Islet of Langerhans (tissue), 1 donor: ENCODE measurements around the gene SYMPK.

ENCODE experiments used
- FAIRE-seq: peaks from one replicate; lab custom pipeline; 2011; peaks lifted over from hg19 to GRCh38; lab: Jason Lieb, UNC

The SYMPK gene

DNA sequence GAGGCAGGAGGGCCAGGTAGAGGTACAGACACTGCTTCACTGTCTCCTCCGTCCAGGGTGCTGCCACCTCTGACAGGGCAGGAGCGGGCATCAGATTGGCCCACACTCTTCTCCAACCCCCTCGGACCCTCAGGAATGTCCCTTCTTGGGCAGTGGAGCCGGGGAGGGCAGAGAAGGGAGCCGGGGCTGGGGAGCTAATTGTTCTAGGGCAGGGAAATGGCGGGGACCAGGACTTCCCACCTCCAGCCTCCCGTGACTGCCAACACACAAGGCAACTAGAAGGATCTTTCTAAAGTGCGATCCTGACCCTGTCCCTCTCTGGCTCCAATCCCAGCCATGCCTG is 37.7 kb downstream of the SYMPK start:
- no peak for FAIRE-seq

DNA sequence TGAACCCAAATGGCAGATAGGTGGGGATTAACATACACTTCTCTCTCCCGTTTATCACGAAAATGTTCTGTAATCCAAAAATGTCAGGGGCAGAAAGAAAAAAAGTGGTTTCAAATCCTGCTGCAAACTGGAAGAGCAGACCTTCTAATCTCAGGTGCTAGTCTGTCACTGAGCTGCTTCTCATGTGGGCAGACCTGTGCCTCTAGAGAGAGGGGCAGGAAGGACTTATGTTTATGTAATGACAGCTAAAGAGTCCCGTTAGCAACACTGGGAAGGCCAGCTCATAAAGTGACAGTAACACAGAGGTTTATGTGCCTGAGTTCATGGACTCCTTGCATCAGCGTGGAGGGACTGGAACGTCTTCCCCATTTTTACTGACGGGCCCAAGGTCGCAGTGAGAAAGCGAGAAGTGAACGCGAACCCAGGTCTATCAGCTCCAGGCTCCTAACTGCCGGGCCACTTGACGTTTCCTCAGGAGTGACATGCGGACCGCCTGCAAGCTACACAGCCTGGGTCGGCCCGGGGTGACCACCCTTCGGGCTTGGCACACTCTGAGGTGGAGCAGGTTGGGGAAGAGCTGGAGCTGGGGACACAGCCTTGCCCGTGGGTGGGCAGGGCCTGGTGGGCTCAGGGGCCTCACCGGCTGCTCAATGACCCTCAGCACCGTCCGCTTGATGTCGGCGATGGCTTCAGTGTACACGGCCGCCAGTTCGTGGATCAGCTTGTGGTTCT is 38.2 kb downstream of the SYMPK start:
- FAIRE-seq, result no peak

DNA sequence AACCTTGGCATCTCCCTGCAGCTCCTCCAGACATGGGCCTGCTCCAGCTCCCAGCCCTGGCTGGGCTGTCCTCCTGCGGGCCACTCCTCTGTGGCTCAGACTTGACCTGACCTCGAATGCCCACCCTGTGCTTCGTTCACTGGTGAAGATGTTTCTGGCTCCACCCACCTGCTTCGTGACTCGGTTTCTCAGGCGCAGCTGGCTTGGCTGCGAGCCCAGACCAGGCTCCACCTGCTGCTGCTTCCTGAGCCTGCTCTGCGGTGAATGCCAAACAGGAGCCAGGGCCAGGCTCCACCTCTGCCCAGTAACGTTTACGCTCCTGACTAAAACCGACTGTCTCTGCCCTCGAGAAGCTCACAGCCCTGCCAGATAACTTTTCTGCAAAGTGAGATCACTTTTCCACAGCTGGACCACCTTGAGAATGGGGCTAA is 38.9 kb downstream of the SYMPK start:
- FAIRE-seq, result no peak

DNA sequence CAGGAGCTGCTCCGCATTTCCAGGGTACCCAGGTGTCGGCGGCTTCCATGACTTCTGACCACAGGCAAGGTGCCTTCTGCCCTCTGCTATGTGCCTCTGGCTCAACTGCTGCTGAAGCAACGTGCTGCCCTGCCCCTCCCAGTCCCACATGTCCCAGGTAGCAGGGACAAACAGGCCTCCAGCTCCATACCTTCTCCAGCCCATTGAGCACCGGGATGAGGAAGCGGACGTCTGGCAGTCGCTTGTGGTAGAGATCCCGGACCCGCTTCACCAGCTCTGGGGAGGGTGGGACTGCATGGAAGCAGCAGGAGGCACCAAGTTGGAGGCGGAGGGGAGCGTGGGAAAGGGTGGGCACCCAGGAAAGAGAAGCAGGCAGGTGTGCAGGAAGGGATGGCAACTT is 39.8 kb downstream of the SYMPK start:
- FAIRE-seq, result no peak

DNA sequence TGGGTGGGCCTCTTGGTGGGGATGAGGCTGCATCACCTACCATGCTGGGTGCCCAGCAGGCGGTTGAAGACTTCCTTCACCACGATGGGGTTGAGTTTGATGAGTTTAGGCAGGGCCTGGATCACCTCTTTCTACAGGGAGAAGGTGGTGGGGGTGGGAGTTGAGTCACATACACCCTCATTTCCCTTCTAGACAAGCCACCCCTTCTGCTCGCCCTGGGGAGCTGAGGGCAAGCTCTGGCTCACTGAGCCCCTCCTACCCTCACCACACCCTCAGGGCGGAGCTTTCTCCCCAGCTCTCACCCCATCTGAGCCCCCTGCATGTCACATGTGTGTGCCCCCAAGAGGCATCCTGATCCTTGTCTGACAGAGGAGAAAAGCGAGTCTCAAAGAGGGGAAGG is 40.2 kb downstream of the SYMPK start:
- no peak for FAIRE-seq

DNA sequence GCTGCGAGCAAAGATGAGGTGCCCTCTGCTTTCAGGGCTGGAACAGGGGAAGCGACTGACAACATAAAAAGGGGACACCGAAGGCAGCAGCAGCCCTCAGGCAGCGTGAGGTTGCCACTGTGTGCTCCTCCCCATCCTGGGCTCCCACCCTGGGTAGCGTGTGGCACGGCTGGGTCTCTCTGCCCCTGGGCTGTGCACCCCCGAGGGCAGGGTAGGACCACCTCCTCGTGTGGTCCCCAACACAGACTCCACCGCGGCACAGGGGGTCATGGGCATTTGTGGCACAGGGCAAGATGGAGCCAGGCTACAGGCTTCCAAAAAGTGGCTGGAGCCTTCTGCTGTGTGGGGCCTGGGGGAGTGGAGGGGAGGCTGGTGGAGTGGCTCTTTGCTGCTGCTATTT is 41.4 kb downstream of the SYMPK start:
- no peak for FAIRE-seq

DNA sequence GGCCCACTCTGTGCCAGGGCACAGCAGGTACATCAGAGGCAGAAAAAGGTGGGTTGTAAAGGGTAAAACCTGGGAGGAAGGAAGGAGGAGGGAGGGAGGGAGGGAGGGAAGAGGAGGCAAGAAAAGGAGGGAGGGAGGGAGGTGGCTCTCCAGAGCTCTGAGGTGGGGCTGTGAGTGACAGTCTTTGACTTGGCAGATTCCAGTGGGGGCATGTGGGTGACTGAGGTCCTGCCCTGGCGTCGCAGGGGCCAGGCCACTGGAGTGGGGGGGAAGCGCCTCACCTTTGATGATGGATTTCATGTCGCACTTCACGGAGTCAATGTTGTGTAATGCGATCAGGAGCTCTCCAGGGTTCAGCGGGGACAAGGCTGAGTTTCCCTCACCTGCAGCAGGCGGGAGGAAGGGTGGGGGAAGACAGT is 41.8 kb downstream of the SYMPK start:
- no peak for FAIRE-seq

DNA sequence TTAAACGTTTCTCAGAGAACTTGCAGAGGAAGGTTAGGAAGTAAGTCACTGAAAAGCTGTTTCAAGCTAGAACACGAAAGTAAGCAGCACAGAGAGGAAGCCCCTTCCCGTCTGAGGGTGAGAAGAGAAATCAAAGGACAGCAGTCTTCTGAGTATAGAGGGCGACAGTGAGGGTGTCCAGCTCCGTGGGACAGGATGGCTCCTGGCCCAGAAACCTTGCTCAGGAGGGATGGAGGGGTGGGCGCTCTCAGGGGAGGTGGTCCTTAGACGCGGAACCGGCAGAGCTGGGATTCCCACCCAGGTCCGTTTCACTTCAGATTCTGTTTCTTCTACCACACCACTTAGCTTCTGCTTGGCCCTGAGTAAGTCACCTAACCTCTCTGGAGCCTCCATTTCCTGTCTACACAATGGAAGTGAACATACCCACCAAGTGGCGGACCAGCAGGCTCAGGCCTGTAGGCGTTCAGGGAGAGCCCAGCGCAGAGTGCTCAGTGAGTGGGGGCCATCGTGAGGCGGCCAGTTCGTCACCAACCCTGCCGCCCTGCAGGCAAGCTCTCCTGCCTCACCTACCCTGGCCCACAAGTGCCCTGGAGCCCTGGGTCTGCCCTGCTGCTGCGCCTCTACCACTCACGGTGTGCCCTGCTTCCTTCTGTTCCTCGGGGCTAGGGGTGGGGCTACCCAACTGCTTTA is 42.4 kb downstream of the SYMPK start:
- no peak for FAIRE-seq

DNA sequence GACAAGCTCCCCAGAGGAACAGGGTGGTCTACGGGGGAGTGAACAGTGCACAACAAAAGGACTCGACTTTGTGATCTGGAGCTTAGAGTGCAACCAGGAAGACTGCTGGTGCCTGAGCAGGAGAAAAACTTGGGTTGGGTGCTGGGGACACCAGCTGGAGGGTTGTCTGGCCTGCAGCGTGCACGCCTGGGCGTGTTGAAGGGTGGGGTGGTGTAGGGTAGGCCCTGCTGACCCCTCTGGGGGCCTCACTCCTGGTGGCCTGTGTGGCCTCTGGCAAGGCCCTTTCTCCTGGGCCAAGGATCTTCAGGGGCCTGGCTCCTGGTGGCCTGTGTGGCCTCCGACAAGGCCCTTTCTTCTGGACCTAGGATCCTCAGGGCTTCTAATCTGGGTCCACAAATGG is 43.2 kb downstream of the SYMPK start:
- no peak for FAIRE-seq

DNA sequence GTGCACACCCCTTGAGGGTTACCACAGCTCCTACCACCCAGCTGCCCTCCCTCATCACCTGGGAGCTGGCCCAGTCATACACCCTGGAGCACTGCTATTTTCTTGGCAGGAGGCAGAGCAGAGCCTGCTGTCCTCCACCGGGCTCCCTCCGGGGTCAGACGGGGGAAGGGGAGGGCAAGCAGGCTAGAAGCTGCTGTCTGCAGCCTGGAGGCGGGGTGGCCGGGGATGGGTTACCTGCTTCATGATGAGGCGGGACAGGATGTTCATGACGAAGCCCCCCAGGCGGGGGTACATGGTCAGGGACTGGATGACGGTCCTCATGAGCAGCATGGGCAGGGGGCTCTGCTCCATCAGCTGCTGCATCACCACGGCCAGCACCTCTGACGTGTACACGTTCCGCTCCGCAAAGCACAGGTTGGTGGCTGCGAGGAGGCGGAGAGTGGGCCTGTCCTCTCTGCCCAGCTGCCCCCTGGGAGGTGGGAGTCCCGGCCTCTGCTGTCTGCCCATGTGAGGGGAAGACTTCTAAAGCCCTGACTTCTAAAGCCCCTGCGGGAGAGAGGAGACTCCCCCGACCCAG is 45.1 kb downstream of the SYMPK start:
- no peak for FAIRE-seq

DNA sequence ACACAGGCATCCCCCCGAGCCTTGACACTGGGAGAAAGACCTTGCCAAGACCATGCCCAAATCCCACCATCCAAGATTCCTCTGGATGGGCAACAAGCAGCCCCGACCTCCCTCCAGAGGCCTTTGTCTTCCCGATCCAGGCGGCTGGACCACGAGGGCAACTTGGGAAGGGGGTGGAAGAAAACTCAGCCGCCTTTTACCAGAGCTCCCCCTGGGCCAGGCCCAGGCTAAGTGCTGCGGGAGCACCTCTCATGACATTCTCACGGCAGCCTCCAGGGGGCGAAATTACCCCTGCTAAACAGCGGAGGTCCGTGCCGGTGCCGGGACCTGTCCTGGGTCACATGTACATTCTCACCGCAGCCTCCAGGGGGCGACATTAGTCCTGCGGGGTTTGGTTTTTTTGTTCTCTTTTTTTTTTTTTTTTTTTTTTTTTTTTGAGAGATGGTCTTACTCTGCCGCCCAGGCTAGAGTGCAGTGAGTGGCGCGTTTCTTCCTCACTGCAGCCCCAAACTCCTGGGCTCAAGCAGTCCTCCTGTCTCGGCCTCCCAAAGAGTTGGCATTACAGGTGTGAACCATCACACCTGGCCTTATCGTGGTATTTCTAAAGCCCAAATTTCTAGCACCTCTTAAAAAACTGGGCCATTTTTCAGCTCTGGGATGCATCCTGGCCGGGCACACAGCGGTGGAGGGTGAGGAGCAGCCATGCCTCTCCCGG is 45.8 kb downstream of the SYMPK start:
- FAIRE-seq, result no peak

DNA sequence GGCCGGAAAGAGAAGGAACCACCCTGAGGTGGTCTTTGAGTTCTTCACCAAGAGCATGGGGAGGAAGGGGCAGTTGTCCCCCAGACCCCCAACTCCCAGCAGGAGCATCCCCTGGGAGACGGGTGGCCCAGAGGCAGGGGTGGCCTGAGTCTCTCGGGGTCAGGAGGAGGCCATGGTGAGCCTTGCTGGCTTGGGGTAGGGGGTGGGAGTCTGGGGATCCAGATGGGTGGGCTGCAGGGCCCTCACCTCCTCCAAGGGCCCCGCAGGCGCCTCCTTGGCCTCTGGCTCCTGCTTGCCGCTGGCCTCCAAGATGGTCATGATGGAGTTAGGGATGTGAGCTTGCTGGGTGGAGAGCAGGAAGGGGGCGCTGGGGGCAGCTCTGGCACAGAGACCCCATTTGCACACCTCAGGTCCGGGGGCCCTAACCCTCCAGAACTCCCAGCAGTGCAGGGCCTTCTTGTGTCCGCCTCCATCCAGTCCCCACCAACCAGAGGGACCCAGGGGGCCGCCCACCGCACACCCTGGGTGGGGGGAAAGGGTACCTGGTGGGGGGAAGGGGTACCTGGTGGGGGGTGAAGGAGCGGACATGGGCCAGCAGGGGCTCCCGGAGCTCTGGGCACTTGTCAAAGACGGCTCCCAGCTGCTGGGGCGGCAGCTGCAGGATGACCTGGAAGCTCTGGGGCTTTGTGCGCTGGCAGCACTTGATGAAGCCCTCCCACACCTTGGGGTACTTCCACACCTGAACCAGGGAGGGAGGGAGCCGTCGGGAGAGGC is 46.5 kb downstream of the SYMPK start:
- FAIRE-seq, result no peak

DNA sequence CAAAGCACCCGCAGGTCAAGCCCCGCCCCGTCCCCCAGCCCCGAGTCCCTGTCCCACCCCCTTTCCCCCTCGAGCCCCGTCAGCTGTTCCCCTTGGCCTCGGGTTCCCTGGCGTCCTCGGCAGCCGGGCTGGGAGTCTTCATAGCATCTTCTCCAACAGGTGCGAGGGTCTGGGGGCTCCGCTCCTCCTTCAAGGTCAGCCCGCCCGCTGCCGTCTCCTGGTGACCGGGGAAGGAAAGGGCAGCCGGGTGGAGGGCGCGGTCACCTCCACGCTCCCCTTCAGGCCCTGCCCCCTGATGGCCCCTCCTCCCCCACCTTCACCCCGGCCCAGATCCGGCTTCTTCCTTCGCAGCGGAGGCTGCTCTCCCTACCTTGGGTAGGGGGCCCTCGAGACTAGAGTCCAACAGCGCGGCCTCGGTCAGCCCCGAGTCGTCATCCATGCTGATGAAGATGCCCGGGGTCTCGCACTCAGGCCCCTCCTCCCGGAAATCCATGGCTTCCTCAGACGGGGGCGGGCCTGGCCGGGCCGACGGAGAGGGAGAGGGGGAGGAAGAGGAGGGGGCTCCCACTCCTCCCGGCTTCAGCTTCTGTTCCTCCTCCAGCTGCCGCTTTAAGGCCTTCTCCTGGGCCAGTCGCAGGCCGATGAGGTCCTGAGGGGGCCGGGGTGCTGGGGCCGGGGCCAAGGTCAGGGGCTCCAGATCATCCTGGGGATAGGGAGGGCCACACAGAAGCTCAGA is 47.3 kb downstream of the SYMPK start:
- no peak for FAIRE-seq

DNA sequence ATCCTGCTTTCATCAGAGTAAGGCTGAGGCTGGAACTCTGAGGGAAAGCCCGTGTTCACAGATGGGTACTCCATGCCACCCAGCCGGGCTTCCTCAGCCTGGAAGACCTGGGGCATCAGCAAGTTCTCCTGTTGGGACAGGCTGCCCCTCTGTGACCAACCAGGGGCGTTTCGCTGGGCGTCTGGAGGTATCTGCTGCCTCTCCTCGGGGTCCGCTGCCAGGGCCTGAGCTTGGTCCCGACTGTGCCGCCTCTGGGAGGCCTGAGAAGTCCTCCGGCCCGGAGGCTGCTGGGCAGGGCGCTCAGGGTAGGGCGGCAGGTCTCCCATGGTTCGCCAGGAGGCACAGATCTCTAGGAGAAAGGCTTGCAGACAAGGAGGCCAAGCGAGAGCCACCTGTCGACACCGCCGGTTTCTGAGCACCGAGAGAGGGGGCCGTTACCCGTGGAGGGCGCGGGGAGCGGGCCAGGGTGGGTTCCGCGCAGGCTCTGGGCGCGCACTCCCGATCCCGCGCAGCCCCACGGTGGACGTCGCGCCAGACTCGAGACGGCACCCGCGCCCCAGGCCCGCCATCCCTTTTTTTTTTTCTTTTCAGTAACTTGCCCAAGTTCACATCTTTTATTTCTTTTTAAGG is 48.0 kb downstream of the SYMPK start, which contains the start of gene RSPH6A:
Gene RSPH6A (minus strand): TSS at position 458 of the 630 bp plus-strand sequence. CDS start 132 bp downstream, at position 326.
- no peak for FAIRE-seq

DNA sequence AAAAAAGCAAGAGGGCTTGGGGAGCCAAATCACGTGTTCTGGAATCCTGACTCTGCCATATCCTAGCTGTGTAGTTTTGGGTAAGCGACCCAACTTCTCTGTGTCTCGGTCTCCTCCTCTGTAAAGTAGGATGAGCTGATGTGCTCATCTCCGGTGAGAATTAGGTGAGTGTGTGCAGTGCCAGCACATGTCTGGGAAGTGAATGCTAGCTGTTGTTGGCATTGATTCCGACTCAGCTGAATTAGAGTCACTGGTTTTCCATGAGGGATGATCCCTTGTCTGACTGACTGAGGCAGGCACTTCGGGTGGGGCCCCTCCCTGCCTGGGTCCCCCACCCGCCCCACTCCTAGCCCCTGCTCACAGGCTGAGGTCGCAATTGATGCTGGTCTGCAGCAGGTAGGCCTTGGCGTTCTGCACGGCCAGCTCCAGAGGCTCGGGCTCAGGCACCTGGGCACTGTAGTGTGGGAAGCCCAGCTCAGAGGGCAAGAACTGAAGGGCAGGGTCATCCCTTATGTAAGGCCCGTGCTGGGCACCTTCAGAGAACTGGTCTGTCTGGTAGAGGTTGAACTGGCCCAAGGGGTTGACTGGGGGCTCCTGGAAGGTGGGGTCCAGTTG is 48.7 kb downstream of the SYMPK start:
- FAIRE-seq, result no peak

DNA sequence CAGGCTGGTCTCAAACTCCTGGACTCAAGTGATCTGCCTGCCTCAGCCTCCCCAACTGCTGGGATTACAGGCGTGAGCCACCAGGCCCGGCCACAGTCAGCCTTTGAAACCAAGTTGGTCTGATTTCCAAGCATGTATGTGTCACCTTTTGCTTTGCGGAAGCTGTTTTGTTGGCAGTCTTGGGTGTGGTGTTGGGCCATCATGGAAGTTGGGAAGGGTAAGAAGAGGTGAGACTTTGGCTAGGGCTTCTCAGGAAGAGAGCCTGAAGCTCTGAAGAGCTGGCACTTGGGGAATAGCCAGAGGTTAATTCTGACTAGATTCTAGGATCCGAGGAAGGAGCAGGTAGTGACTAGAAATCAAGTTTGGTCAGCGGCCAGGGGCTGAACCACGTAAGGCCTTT is 50.6 kb downstream of the SYMPK start:
- FAIRE-seq, result no peak

DNA sequence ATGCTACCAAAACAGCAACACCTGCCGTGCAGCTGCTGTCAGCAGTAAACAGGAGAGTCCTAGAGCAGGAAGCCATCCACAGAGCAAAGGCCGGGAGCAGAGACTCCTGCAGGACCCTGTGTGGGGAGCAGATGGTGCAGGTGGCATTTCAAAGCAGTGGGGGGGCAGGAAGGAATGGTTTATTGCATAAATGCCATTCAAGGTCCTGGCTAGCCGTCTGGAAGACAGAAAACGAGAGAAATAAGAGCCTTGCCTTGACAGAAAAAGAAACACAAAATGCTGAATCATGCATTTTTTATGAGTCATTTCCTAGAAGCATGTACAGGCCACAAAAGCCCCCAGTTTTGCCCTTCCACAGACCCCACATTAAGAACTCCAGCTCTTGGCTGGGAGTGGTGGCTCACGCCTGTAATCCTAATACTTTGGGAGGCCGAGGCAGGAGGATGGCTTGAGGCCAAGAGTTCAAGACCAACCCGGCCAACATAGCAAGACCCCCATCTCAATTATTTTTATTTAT is 53.2 kb downstream of the SYMPK start:
- no peak for FAIRE-seq

DNA sequence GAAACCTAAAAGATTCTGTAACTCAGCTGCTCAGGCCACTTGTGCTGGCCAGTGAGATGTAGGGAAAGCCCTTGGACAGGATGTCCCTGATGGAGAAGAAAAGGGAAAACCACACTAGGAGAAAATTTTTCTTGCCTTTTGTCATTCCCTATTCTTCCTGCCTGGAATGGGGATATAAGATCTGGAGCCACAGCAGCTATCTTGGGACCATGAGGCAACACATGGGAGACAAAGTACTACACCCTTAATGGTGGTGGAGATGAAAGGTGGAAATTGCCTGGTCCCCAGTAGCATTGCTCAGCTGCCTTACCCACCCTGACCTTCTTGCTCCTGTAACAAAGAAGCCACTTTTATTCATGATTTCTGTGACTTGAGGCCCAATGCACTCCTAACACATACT is 57.2 kb downstream of the SYMPK start:
- no peak for FAIRE-seq

DNA sequence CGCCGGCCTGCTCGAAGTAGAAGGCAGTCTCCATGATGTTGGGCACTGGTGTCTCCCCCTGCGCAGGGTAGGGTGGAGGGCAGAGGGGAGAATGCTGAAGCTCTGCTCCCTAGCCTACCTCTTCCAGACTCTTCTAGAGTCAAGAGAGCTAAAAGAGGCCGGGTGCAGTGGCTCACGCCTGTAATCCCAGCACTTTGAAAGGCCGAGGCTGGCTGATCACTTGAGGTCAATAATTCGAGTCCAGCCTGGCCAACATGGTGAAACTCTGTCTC is 58.1 kb downstream of the SYMPK start:
- no peak for FAIRE-seq

DNA sequence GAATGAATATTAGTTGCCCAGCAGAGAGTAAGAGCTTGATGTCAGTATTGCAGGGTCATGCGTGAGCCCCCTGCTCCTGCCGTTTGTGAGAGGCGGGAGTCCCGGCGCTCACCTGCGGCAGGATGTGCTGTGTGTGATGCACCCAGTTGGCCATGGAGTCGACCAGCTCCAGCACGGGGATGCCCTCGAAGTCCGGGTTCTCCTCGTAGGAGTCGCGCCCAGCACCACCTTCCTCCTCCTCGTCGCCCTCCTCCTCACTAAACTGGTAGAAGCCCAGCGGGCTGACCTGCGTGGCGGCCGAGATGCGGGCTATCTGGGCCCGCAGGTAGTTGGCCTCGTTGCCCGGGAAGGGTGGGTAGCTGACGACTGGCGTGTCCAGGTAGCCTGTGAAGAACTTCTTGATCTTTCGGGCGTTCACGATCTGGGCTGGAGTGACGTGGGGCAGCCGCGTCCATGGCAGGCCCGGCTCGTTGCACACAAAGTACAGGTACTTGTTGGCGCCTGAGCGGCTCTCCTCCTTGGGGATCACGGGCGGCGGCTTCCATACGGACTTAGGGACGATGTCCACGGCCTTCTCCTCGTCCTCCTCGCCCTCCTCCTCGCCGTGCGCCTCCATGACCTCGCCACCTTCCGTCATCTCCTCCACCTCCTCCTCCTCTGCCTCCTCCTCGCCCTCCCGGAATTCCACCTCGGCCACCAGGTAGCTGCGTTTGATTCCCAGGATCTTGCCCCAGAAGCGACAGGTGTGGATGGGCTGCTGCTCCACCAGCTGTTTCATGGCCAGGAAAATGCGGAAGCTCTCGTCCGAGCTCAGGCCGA is 58.6 kb downstream of the SYMPK start:
- no peak for FAIRE-seq
